Epithelial cell of prostate (primary cell): ENCODE measurements around the gene HIC1.
A peak's percentile ranks its signal among the peaks of the same experiment; 100 is the strongest.

Experiments
- DNase-seq: peaks from one replicate; pipeline ENCODE4 v3.0.0-alpha.2; 2011; ENCODE audit warnings: low read depth, low spot score
- H3K27ac ChIP-seq: fragments of 450-650 bp; 2 replicates; pipeline ENCODE4 v1.5.1; 2017; ENCODE audit warnings: mild to moderate bottlenecking

Gene HIC1

DNA sequence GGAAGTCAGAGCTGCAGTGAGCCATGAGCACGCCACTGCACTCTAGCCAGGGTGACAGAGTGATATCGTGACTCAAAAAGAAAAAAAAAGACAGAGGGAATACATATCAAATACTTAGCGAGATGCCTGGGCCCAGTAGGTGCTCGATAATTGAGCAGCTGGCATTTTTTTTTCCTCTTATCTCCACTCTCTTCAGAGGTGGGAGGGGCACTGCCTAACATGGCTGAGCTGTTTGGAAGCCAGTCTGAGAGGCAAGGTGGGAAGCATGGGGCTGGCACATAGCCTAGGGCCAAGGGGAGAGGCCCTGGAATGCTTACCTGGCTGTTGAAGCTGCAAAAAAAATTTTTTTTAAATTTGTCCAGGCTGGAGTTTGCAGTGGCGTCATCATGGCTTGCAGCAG, 38.4 kb downstream of the HIC1 start:
- H3K27ac ChIP-seq, result no peak overlapping the region
- no peak for DNase-seq

DNA sequence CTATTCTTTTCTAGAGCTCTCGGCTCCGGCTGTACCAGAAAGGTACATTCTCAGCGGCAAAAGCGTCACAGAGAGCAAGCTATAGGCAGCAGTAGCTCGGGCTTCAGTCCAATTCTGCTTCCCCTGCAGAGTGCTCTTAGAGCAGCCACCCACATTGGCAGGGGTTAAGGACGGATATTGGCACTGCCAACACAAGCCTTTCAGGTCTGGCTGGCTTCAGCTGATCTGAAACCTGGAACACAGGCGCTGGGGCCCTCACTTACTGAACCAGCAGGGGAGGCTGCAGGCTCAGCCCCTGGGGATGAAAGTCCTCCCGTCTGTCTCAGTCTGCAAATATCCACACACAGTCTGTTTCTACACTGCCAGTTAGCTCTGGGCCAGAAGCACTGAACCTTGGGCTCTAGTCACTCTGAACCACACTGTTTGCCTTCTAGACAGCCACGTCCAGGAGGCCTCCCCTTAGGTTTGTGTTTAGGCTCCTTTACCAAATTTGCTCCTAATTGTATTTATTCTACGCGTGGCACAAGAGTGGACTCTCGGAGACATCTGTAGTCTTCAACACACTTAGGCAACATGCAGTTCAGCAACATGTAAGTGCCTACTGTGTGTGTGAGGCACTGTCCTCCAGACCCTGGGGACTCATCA, 40.1 kb downstream of the HIC1 start:
- H3K27ac ChIP-seq, result no peak overlapping the region
- DNase-seq, result no peak

DNA sequence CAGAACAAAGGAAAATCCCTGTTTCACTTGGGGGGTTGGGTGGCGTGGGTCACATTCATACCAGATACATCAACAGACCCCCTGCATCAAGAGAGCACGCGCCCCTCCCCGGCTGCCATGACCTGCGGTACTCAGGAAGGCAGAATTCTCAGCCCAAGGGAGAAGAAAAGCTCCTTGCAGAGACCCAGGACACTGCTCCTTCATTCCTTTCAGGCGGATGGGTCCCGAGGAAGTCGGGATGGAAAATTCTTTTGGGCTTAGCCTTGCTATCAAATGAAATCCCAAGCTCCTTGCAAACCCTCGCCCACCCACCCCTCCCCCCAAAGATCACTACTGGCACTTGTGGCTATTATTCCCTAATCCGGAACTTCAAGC, 40.6 kb downstream of the HIC1 start:
- DNase-seq, result no peak
- H3K27ac ChIP-seq, result no peak overlapping the region

GRCh38 chr17:2101448-2102257, 46.8 kb downstream of the HIC1 start:
- peak; percentile 98 for DNase-seq
- H3K27ac ChIP-seq, result peak overlapping the region; percentile 43

GRCh38 chr17:2102931-2103809, 48.3 kb downstream of the HIC1 start:
- DNase-seq, result no peak

GRCh38 chr17:2105663-2106062, 50.8 kb downstream of the HIC1 start:
- H3K27ac ChIP-seq, result no peak overlapping the region
- DNase-seq, result no peak

More at GRCh38 chr17:2102931-2103809, 48.3 kb downstream of the HIC1 start:
- H3K27ac ChIP-seq, result peak overlapping the region; percentile 6

GRCh38 chr17:2106308-2106955, 51.5 kb downstream of the HIC1 start:
- H3K27ac ChIP-seq, result no peak overlapping the region
- DNase-seq, result no peak

GRCh38 chr17:2107050-2107449, 52.1 kb downstream of the HIC1 start:
- H3K27ac ChIP-seq, result no peak overlapping the region
- no peak for DNase-seq

GRCh38 chr17:2107506-2107905, 52.6 kb downstream of the HIC1 start:
- no peak for DNase-seq
- no peak overlapping the region for H3K27ac ChIP-seq

GRCh38 chr17:2108170-2108569, 53.3 kb downstream of the HIC1 start:
- no peak overlapping the region for H3K27ac ChIP-seq

GRCh38 chr17:2110436-2110835, 55.5 kb downstream of the HIC1 start:
- H3K27ac ChIP-seq, result no peak overlapping the region
- DNase-seq, result no peak

More at GRCh38 chr17:2108170-2108569, 53.3 kb downstream of the HIC1 start:
- DNase-seq, result no peak

DNA sequence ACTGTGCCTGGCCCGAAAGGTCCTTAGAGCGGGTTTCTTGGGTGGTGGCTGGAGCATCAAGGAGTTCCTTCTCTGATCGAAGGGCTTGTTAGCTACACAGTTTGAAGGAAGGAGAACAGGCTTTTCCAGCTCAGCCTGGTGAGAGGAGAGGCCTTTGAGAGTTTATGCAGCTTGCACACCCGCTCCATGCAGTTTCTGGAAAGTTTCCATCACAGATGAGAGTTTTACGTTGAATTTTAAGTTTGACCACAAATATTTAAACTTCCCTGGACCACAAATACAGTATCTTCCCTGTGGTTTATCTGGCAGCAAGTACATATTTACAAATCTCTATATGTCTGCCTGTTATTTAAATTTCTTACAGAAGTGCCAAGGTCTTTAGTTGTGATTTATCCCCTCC, 56.8 kb downstream of the HIC1 start:
- H3K27ac ChIP-seq, result no peak overlapping the region
- DNase-seq, result no peak
